ENCODE results near the gene CSF1. TPM values are rescaled to one million over a fixed set of nuclear protein-coding genes. Genes with fewer than 3 reads are reported as not detected.

Gene CSF1
- total RNA-seq, 1 experiment from 2014 or later, result 3.0 TPM

- ChIA-PET CTCF (no interaction called here), POLR2A (no interaction called here), RAD21 (ENCODE audit: low non-redundant PET in 1 of 2, low total read pairs in 2 of 2, uncharacterized antibody in 2 of 2, unreplicated experiment in 2 of 2) (no interaction called here)
- BruUV-seq (replicated peaks), result no TSS peak
- Histone ChIP-seq H4K20me1 (ENCODE audit: insufficient read depth) (no peaks in the 10 kb centered on the region), H3K79me2 (ENCODE audit: insufficient read depth, low read length) (no peaks in the 10 kb centered on the region), H3K9ac (ENCODE audit: low read length) (no peak overlapping the region), H3K9me3 (ENCODE audit: control insufficient read depth in 1 of 2, insufficient read depth in 1 of 2, low read depth in 1 of 2, low read length in 2 of 2) (no peaks in the 10 kb centered on the region), H3K9me2 (ENCODE audit: insufficient read depth) (no peaks in the 10 kb centered on the region), H3K27me3 (ENCODE audit: insufficient read depth, low read length) (no peaks in the 10 kb centered on the region), H3K27ac (ENCODE audit: low read depth, low read length) (no peak overlapping the region), H3K4me1 (ENCODE audit: control insufficient read depth in 1 of 2, insufficient read depth in 2 of 2, low read length in 2 of 2) (no peaks in the 10 kb centered on the region), H2AFZ (ENCODE audit: low read depth, low read length, poor library complexity, severe bottlenecking) (no peak overlapping the region), H3K4me3 (replicated peaks in 1 of 2; ENCODE audit: low read depth in 1 of 2, low read length in 2 of 2) (no peak overlapping the region), H3K4me2 (ENCODE audit: low read length) (no peak overlapping the region), H3K36me3 (ENCODE audit: control insufficient read depth in 1 of 2, insufficient read depth in 2 of 2, low read length in 2 of 2) (no peaks in the 10 kb centered on the region)
- DNase-seq (ENCODE audit: low read depth, low spot score) (no peak), ATAC-seq (no peak)
- no peak for TF ChIP-seq RAD21 (IDR thresholded peaks at IDR 0.05; ENCODE audit: low read depth)
- no peak for TF ChIP-seq JUND (IDR thresholded peaks at IDR 0.05)
- TF ChIP-seq EZH2 (IDR thresholded peaks at IDR 0.05), result no peak
- no peak for TF ChIP-seq TCF7L2 (IDR thresholded peaks at IDR 0.05; ENCODE audit: borderline replicate concordance, extremely low read depth, insufficient read depth, insufficient read length)
- no peak for TF ChIP-seq CTCF (IDR thresholded peaks at IDR 0.05 in 2 of 3, conservative IDR thresholded peaks at IDR 0.05 in 1 of 3; ENCODE audit: borderline replicate concordance in 1 of 3, insufficient read depth in 1 of 3, low read depth in 2 of 3, low read length in 2 of 3)
- no peak for TF ChIP-seq CBX3 (IDR thresholded peaks at IDR 0.05; ENCODE audit: low read depth)
- TF ChIP-seq ZFX (IDR thresholded peaks at IDR 0.05), result no peak
- TF ChIP-seq SP1 (IDR thresholded peaks at IDR 0.05; ENCODE audit: low read depth), result no peak
- TF ChIP-seq FOSL1 (IDR thresholded peaks at IDR 0.05; ENCODE audit: low read depth), result no peak
- intact Hi-C loops (cut with micrococcal nuclease), result no loop called here
Observed at GRCh38 chr1:109948285-109948630, 37.6 kb downstream of the CSF1 start.

DNA sequence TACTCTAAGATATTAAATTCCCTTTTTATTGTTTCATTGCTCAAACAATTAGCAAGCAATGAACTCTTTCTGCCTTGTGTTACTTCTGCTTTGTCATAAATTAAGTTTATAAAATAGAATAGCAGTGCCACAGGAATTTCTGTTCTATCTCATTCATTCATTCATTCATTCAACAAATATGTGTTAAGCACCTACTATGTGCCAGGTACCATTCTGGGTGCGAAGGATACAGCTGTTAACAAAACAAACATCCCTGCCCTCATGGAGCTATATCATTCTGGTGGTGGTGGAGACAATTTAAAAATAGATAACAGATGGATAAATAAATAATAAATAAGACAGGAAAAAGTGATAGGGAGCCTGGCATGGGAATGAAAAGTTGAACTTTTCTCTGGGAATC is 39.4 kb downstream of the CSF1 start:
- H3K9me3 ChIP-seq (ENCODE audit: control insufficient read depth in 1 of 2, insufficient read depth in 1 of 2, low read depth in 1 of 2, low read length in 2 of 2), result no peaks in the 10 kb centered on the region
- H2AFZ ChIP-seq (ENCODE audit: low read depth, low read length, poor library complexity, severe bottlenecking), result no peak overlapping the region
- no peaks in the 10 kb centered on the region for H3K27me3 ChIP-seq (ENCODE audit: insufficient read depth, low read length)
- H3K4me1 ChIP-seq (ENCODE audit: control insufficient read depth in 1 of 2, insufficient read depth in 2 of 2, low read length in 2 of 2), result no peaks in the 10 kb centered on the region
- H3K4me3 ChIP-seq (replicated peaks in 1 of 2; ENCODE audit: low read depth in 1 of 2, low read length in 2 of 2), result no peak overlapping the region
- POLR2A ChIA-PET, result no interaction called here
- H3K36me3 ChIP-seq (ENCODE audit: control insufficient read depth in 1 of 2, insufficient read depth in 2 of 2, low read length in 2 of 2), result no peaks in the 10 kb centered on the region
- no peak overlapping the region for H3K27ac ChIP-seq (ENCODE audit: low read depth, low read length)
- no peak overlapping the region for H3K4me2 ChIP-seq (ENCODE audit: low read length)
- intact Hi-C loops (cut with micrococcal nuclease), result no loop called here
- no peaks in the 10 kb centered on the region for H3K9me2 ChIP-seq (ENCODE audit: insufficient read depth)
- CTCF ChIA-PET, result no interaction called here
- DNase-seq (ENCODE audit: low read depth, low spot score), result no peak
- H3K9ac ChIP-seq (ENCODE audit: low read length), result no peak overlapping the region
- no TSS peak for BruUV-seq (replicated peaks)
- no peak for ATAC-seq
- H4K20me1 ChIP-seq (ENCODE audit: insufficient read depth), result no peaks in the 10 kb centered on the region
- RAD21 ChIA-PET (ENCODE audit: low non-redundant PET in 1 of 2, low total read pairs in 2 of 2, uncharacterized antibody in 2 of 2, unreplicated experiment in 2 of 2), result no interaction called here
- H3K79me2 ChIP-seq (ENCODE audit: insufficient read depth, low read length), result no peaks in the 10 kb centered on the region
- TF ChIP-seq TCF7L2 (IDR thresholded peaks at IDR 0.05; ENCODE audit: borderline replicate concordance, extremely low read depth, insufficient read depth, insufficient read length) (no peak), EZH2phosphoT487 (IDR thresholded peaks at IDR 0.05; ENCODE audit: borderline replicate concordance) (no peak), SP1 (IDR thresholded peaks at IDR 0.05; ENCODE audit: low read depth) (no peak), MAX (IDR thresholded peaks at IDR 0.05) (no peak), ZNF274 (IDR thresholded peaks at IDR 0.05; ENCODE audit: low read depth, low read length) (no peak), FOSL1 (IDR thresholded peaks at IDR 0.05; ENCODE audit: low read depth) (no peak), EGR1 (IDR thresholded peaks at IDR 0.05; ENCODE audit: low read depth) (no peak), SIN3A (IDR thresholded peaks at IDR 0.05; ENCODE audit: low read depth) (no peak), JUND (IDR thresholded peaks at IDR 0.05) (no peak), ELF1 (IDR thresholded peaks at IDR 0.05; ENCODE audit: borderline replicate concordance, low read depth) (no peak), POLR2A (IDR thresholded peaks at IDR 0.05; ENCODE audit: borderline replicate concordance, extremely low read depth, insufficient read depth, insufficient read length) (no peak)
- TF ChIP-seq, protein P1, sequence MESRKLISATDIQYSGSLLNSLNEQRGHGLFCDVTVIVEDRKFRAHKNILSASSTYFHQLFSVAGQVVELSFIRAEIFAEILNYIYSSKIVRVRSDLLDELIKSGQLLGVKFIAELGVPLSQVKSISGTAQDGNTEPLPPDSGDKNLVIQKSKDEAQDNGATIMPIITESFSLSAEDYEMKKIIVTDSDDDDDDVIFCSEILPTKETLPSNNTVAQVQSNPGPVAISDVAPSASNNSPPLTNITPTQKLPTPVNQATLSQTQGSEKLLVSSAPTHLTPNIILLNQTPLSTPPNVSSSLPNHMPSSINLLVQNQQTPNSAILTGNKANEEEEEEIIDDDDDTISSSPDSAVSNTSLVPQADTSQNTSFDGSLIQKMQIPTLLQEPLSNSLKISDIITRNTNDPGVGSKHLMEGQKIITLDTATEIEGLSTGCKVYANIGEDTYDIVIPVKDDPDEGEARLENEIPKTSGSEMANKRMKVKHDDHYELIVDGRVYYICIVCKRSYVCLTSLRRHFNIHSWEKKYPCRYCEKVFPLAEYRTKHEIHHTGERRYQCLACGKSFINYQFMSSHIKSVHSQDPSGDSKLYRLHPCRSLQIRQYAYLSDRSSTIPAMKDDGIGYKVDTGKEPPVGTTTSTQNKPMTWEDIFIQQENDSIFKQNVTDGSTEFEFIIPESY (IDR thresholded peaks at IDR 0.05; ENCODE audit: extremely low read depth, insufficient replicate concordance, low read length), result no peak
